AG10803 (cell line): ENCODE data around the gene CD72.

Experiments used
- DNase-seq: peaks from one replicate; pipeline ENCODE4 v3.0.0; 2010; ENCODE audit warnings: low read depth
- H3K4me3 ChIP-seq: 2 replicates; pipeline ENCODE4 v1.5.1; 2011; ENCODE audit warnings: mild to moderate bottlenecking, low read length, control low read depth
- CTCF ChIP-seq: conservative IDR thresholded peaks from 2 replicates; pipeline ENCODE4 v1.5.1; 2011; ENCODE audit warnings: mild to moderate bottlenecking, low read length, control low read depth, inconsistent platforms

Gene CD72

GRCh38 chr9:35627575-35627974, 9.4 kb upstream of the CD72 start:
- DNase-seq, result no peak
- no peak for TF ChIP-seq CTCF
- H3K4me3 ChIP-seq, result no peak overlapping the region

- DNase-seq, result no peak
- no peak overlapping the region for H3K4me3 ChIP-seq
- no peak for TF ChIP-seq CTCF
Measured at GRCh38 chr9:35619800-35620158, 1.6 kb upstream of the CD72 start.

DNA sequence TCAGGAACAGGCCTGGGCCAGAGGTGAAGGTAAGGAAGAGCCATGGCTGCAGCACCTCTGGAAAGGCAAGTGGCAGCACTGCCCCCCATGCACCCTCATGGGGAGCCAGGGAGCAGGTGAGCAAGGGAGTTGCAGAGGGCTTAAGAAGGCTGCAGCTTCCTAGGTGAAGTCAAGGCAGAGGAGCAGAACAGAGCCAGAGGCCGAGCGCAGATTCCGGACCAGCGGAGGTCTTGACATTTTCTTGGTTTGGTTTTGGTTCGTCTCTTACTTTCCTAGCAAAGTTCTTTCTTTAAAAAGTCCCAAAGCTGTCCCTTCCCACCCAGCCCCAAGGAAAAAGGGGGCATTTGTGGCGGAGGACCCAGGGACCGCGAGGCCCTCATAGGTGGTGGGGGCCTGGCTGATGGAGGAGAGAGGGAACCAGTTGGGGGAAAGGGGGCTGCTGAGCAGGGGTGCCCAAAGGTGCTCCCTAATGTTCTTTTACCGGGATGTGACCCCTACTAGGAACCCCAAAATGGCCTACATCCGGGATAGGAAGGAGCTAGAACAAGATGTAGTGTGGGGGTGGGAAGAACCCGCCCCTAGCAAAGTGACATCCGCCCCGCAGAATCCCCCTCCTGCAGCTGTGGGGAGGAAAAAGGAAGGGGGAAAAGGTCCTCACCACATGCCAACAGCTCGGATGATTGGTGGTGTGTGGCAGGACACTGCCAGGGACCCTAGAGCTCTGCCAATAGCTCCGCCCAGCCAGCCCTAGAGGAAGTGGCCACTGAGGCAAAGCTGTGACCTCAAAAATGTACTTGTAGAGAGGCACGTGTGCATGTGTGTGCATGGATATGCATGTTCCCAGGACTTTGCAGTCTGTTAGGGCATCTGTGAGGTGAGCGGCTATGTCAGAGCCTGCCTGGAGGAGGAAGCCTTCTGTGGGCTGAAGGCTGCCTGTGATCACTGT, 914 bp upstream of the CD72 start:
- H3K4me3 ChIP-seq, result no peak overlapping the region
- no peak for TF ChIP-seq CTCF
- no peak for DNase-seq

GRCh38 chr9:35617548-35617947, 665 bp downstream of the CD72 start:
- TF ChIP-seq CTCF, result no peak
- no peak overlapping the region for H3K4me3 ChIP-seq
- no peak for DNase-seq

GRCh38 chr9:35616681-35617459, 1.3 kb downstream of the CD72 start:
- peak overlapping the region; percentile 48 for H3K4me3 ChIP-seq
- DNase-seq, result peak; percentile 50
- no peak for TF ChIP-seq CTCF

DNA sequence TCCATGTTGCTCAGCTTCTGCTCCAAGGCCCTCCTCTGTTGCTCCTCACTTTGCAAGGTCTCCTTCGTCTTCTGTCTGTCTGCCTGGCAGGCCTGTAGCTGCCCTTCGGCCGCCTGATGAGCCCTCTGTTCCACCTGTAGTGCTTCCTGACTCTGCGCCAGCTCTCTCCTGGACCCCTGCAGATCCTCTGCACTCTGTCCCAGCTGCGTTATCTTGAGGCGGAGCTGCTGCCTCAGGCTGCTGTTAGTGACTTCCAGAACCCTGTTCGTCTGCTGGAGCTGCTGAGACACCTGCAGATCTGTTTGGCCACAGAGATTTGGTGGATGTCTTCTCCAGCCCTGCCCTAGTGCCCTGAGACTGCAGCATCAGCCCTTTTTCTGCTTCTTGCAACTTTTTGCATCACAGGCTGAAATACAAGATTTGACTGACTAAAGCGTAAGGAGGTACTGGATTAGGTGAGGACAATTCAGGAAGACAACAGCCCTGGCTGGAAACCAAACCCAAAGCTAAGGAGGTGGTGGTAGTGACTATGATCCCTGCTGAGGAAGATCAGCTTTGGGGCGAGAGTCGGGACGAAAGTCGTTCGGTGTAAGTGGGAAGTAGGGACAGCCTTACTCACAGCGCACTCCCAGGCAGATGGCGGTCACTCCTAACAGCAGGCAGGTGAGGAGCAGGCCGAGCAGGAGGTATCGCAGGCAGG, 2.1 kb downstream of the CD72 start:
- no peak for TF ChIP-seq CTCF
- no peak for DNase-seq
- H3K4me3 ChIP-seq, result no peak overlapping the region
